Measurements from ENCODE around the gene KDM3A. TPM values are rescaled to one million over a fixed set of nuclear protein-coding genes. Genes with fewer than 3 reads are reported as not detected.

The KDM3A gene
- total and polyA plus RNA-seq, 8 donors, result 15.4 to 35.4 (median 25.3) TPM

DNA sequence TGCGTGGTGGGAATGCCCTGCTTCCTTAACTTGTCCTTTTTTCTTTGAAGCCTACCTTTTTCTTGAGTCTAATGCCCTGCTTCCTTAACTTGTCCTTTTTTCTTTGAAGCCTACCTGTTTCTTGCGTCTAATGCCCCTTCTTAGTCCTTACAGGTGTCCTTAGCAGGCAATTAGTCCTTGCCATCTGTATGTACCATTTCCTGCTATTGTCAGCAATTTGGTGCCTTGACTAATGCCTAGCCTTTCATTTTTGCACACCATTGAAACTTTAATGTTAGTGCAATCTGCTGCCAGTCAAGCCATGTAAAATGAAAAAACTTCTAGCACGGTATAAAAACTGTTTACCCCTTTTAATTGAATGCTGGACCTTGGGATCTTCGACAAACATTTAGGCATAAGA, 4.3 kb downstream of the KDM3A start:
- Histone ChIP-seq H3K27ac (no peak overlapping the region), H3K27me3 (no peaks in the 10 kb centered on the region), H3K36me3 (peaks cover 0 to 4% (median 0%) of the 10 kb centered on the region in 3 donors), H3K4me3 (no peak overlapping the region), H3K4me1 (peaks cover 22 to 38% (median 32%) of the 10 kb centered on the region in 3 donors), H3K9me3 (no peaks in the 10 kb centered on the region)
- DNase-seq (no peak), ATAC-seq (no peak), FAIRE-seq (no peak)
- intact Hi-C loops (cut with DNase I), result no loop called here
- TF ChIP-seq, protein P1, sequence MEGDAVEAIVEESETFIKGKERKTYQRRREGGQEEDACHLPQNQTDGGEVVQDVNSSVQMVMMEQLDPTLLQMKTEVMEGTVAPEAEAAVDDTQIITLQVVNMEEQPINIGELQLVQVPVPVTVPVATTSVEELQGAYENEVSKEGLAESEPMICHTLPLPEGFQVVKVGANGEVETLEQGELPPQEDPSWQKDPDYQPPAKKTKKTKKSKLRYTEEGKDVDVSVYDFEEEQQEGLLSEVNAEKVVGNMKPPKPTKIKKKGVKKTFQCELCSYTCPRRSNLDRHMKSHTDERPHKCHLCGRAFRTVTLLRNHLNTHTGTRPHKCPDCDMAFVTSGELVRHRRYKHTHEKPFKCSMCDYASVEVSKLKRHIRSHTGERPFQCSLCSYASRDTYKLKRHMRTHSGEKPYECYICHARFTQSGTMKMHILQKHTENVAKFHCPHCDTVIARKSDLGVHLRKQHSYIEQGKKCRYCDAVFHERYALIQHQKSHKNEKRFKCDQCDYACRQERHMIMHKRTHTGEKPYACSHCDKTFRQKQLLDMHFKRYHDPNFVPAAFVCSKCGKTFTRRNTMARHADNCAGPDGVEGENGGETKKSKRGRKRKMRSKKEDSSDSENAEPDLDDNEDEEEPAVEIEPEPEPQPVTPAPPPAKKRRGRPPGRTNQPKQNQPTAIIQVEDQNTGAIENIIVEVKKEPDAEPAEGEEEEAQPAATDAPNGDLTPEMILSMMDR (IDR thresholded peaks at IDR 0.05), result no peak
- 60 to 65% methylated on average over 4 of the region's 4 CpGs for WGBS, 2 donors

DNA sequence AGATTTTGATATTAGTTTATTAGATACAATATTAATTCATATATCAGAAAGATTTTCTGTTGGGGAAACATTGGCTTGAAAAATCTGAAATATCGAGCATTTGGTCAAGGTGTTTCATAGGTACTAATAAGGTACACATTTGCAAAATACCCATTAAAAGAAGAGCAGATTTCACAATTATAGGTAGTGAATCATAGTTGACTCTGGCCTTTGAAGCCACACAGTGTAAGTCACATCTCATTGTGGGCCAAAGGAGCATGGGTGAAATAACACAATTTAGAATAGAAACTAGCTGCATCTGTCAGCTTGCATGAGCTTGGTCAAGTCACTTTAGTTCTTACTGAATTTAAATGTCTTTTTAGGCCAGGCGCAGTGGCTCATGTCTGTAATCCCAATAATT, 4.9 kb downstream of the KDM3A start:
- 94 to 99% methylated on average over 2 of the region's 2 CpGs for WGBS, 2 donors
- Histone ChIP-seq H3K4me1 (peaks cover 22 to 38% (median 32%) of the 10 kb centered on the region in 3 donors), H3K9me3 (no peaks in the 10 kb centered on the region), H3K36me3 (peaks cover 0 to 10% (median 6%) of the 10 kb centered on the region in 3 donors), H3K27me3 (no peaks in the 10 kb centered on the region), H3K4me3 (no peak overlapping the region), H3K27ac (no peak overlapping the region)
- TF ChIP-seq, protein P1 (IDR thresholded peaks at IDR 0.05), result no peak
- no peak for ATAC-seq
- intact Hi-C loops (cut with DNase I), result no loop called here
- no peak for DNase-seq
- FAIRE-seq, result no peak

DNA sequence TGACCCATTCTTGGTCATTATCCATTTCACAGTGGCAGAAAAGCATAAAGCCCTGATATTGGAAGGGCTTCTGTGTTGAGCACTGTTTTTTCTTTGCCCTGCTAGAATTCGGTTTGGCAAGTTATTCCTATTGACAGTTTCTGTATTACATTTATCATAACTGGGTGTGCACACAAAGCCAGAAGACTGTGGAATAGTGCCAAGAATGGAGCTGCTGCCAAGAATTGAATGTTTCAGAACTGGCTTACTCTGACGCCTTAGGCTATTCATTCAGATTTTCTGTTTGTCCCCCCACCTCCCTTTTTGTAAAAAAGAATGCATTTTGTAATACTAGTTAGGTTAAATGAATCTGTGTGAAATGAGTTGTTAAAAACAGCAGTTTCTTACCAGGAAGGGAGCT, 12.7 kb downstream of the KDM3A start:
- Histone ChIP-seq H3K27me3 (no peaks in the 10 kb centered on the region), H3K9me3 (no peaks in the 10 kb centered on the region), H3K4me1 (peaks cover 19 to 31% (median 23%) of the 10 kb centered on the region in 3 donors), H3K4me3 (no peak overlapping the region), H3K36me3 (peaks cover 0 to 46% (median 28%) of the 10 kb centered on the region in 3 donors), H3K27ac (peak overlapping the region in 2 of 4 donors; percentile 48 to 52)
- peak; percentile 77 to 95 (median 94) for ATAC-seq
- intact Hi-C loops (cut with DNase I), result no loop called here
- TF ChIP-seq, protein P1 (IDR thresholded peaks at IDR 0.05), result no peak
- FAIRE-seq, result no peak
- DNase-seq, result peak in 4 of 6 donors; percentile 48 to 81 (median 77)
- 7 to 10% methylated on average over 2 of the region's 2 CpGs for WGBS, 2 donors

DNA sequence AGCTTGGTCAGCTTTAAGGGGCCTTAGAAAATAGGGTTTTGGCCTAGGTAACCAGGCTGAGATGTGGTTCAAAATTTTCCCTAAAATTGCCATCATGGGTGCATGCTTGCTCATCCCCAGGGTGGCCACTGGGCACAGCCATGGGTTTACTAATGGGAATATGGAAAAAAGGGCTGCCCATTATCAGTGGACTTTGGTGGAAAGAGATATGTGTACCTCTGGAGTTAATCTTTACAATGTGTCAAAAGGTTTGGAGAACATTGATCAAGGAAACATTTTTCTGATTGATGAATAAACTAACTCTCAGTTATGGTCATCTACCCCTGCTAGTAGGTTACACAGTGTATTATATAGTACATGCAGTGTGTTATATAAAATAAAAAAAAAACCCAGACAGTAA, 13.1 kb downstream of the KDM3A start:
- FAIRE-seq, result no peak

DNA sequence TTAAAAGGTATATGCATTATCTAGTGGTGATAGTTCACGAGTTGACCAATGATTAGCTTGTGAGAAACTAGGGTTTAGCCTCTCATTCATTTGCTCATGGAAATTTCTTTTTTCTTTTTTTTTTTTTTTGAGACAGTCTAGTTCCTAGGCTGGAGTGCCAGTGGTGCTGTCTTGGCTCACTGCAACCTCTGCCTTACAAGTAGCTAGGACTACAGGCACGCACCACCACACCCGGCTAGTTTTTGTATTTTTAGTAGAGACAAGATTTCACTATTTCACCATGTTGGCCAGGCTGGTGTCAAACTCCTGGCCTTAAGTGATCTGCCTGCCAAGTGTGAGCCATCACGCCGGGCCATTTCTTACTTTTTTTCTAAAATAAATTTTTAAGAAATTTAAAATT, 14.0 kb downstream of the KDM3A start:
- TF ChIP-seq, protein P1 (IDR thresholded peaks at IDR 0.05), result no peak
- H3K4me3 ChIP-seq, result no peak overlapping the region
- H3K36me3 ChIP-seq, result peaks cover 0 to 46% (median 27%) of the 10 kb centered on the region in 3 donors
- FAIRE-seq (no peak), ATAC-seq (no peak), DNase-seq (no peak)
- intact Hi-C loops (cut with DNase I), result no loop called here
- WGBS, 2 donors, result 77 to 89% methylated on average over 5 of the region's 5 CpGs
- peak overlapping the region in 1 of 4 donors; percentile 52 for H3K27ac ChIP-seq
- no peaks in the 10 kb centered on the region for H3K9me3 ChIP-seq
- no peaks in the 10 kb centered on the region for H3K27me3 ChIP-seq
- peaks cover 19 to 31% (median 23%) of the 10 kb centered on the region in 3 donors for H3K4me1 ChIP-seq

More for the DNA sequence above, 13.1 kb downstream of the KDM3A start:
- Histone ChIP-seq H3K4me1 (peaks cover 19 to 31% (median 23%) of the 10 kb centered on the region in 3 donors), H3K36me3 (peaks cover 0 to 46% (median 28%) of the 10 kb centered on the region in 3 donors), H3K9me3 (no peaks in the 10 kb centered on the region), H3K27ac (peak overlapping the region in 2 of 4 donors; percentile 48 to 52), H3K27me3 (no peaks in the 10 kb centered on the region), H3K4me3 (no peak overlapping the region)
- intact Hi-C loops (cut with DNase I), result no loop called here
- peak; percentile 9 to 55 (median 20) for ATAC-seq
- no peak for DNase-seq
- TF ChIP-seq, protein P1 (IDR thresholded peaks at IDR 0.05), result no peak
